Anterior cingulate cortex (tissue), 58 donors: Measurements from ENCODE around the gene MRPS2.

Source experiments
- DNase-seq, 58 donors: peaks; one replicate each; lab custom pipeline; 2025; lab: John Stamatoyannopoulos, UW

MRPS2 gene

DNA sequence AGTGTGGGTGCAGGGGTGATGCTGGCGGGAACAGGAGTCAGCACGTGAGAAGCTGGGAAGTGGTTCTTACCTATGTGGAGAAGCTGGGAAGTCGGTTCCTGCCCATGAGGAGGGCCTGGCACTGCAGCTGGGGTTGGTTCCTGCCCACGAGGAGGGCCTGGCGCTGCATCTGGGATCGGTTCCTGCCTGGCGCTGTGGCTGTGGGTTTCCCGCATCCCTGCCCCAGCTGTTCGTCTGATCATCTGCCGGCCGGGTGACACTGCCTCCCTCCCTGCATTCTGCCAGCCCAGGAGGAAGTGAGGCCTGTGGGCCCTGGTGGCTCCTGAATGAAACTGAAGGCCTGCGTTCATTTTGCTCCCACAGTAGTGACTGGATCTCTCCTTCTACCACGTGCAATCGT is 50.5 kb downstream of the MRPS2 start:
- no peak for DNase-seq

DNA sequence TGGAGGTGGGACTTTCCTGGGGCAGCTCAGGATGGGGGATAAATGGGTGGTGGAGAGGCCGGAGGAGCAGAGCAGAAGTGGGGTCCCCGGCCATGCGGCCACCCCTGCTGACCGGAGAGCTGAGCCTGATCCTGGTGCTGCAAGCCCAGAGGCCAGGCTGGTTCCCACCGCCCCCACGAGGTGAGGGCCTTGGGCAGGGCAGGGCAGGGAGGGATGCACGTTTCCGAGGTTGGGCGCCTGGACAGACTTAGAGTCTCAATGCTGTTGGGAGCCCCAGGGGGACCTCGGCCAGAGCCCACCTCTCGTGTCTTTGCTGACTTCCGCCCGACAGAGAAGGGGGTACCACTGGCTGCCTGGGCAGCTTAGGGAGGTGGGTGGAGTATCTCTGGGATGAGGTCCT is 51.0 kb downstream of the MRPS2 start:
- DNase-seq = no peak

GRCh38 chr9:135552021-135552697 is 51.7 kb downstream of the MRPS2 start:
- DNase-seq = no peak

- no peak for DNase-seq
Measured at GRCh38 chr9:135552698-135553171, 52.3 kb downstream of the MRPS2 start.
